Duodenal mucosa (tissue), 2 donors: Measurements from ENCODE around the gene CBFA2T2.

Experiments used
- H3K27ac ChIP-seq: one replicate; pipeline ENCODE4 v1.7.0; 2013; ENCODE audit warnings: low read depth, low read length
- H3K27me3 ChIP-seq, 2 donors: one replicate each; pipeline ENCODE4 v1.7.0; 2013; ENCODE audit warnings: low read length in 2 of 2, control low read depth in 1 of 2; ENCODE audit not compliant: insufficient read depth in 2 of 2, control insufficient read depth in 1 of 2
- H3K36me3 ChIP-seq, 2 donors: one replicate each; pipeline ENCODE4 v1.7.0; 2013; ENCODE audit warnings: low read length in 2 of 2, control low read depth in 1 of 2; ENCODE audit not compliant: insufficient read depth in 2 of 2, control insufficient read depth in 1 of 2
- H3K4me1 ChIP-seq, 2 donors: one replicate each; pipeline ENCODE4 v1.7.0; 2013; ENCODE audit warnings: low read length in 2 of 2, control low read depth in 1 of 2; ENCODE audit not compliant: insufficient read depth in 2 of 2, control insufficient read depth in 1 of 2
- H3K4me3 ChIP-seq, 2 donors: one replicate each; pipeline ENCODE4 v1.7.0; 2013; ENCODE audit warnings: low read length in 2 of 2, low read depth in 1 of 2
- H3K9ac ChIP-seq, 2 donors: one replicate each; pipeline ENCODE4 v1.7.0; 2013; ENCODE audit warnings: low read length in 2 of 2, low read depth in 1 of 2
- H3K9me3 ChIP-seq, 2 donors: one replicate each; pipeline ENCODE4 v1.7.0; 2013; ENCODE audit warnings: low read length in 2 of 2, control low read depth in 1 of 2; ENCODE audit not compliant: control insufficient read depth in 1 of 2

Gene CBFA2T2

GRCh38 chr20:33594743-33595142, 104.8 kb downstream of the CBFA2T2 start:
- no peaks in the 10 kb centered on the region for H3K4me1 ChIP-seq
- no peaks in the 10 kb centered on the region for H3K27me3 ChIP-seq
- no peak overlapping the region for H3K9ac ChIP-seq
- H3K36me3 ChIP-seq = peaks cover 0 to 4% of the 10 kb centered on the region in 2 donors
- no peaks in the 10 kb centered on the region for H3K9me3 ChIP-seq
- H3K4me3 ChIP-seq = no peak overlapping the region
- H3K27ac ChIP-seq = no peak overlapping the region

- Histone ChIP-seq H3K27ac (no peak overlapping the region), H3K27me3 (no peaks in the 10 kb centered on the region), H3K4me1 (peaks cover 6% of the 10 kb centered on the region in 2 donors), H3K9ac (peak overlapping the region in 1 of 2 donors; percentile 12), H3K4me3 (no peak overlapping the region), H3K9me3 (no peaks in the 10 kb centered on the region), H3K36me3 (peaks cover 0 to 8% of the 10 kb centered on the region in 2 donors)
These were observed 110.5 kb downstream of the CBFA2T2 start for GRCh38 chr20:33600414-33600813.

GRCh38 chr20:33600981-33601380, 111.1 kb downstream of the CBFA2T2 start:
- Histone ChIP-seq H3K9ac (no peak overlapping the region), H3K9me3 (no peaks in the 10 kb centered on the region), H3K4me3 (no peak overlapping the region), H3K27ac (no peak overlapping the region), H3K27me3 (no peaks in the 10 kb centered on the region), H3K36me3 (peaks cover 0 to 8% of the 10 kb centered on the region in 2 donors), H3K4me1 (peaks cover 6% of the 10 kb centered on the region in 2 donors)

DNA sequence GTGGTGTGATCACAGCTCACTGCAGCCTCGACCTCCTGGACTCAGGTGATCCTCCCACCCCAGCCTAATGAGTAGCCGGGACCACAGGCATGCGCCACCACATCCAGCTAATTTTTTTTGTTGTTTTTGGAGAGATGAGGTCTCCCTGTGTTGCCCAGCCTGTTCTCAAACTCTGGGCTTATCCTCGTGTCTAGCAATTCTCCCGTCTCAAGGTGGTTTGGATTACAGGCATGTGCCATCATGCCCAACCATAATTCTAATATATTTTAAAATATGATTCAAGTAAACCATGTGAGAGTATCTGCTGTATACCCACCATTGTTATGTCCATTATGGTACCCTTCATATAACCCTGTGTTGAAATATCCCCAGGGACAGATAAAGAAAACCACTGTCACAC, 112.0 kb downstream of the CBFA2T2 start:
- Histone ChIP-seq H3K27ac (no peak overlapping the region), H3K4me3 (no peak overlapping the region), H3K27me3 (no peaks in the 10 kb centered on the region), H3K9me3 (no peaks in the 10 kb centered on the region), H3K4me1 (peaks cover 6% of the 10 kb centered on the region in 2 donors), H3K36me3 (peaks cover 0 to 10% of the 10 kb centered on the region in 2 donors), H3K9ac (no peak overlapping the region)

GRCh38 chr20:33602826-33603590, 113.1 kb downstream of the CBFA2T2 start:
- H3K4me1 ChIP-seq = peaks cover 6% of the 10 kb centered on the region in 2 donors
- peaks cover 6 to 15% of the 10 kb centered on the region in 2 donors for H3K36me3 ChIP-seq
- H3K27me3 ChIP-seq = no peaks in the 10 kb centered on the region
- no peak overlapping the region for H3K27ac ChIP-seq
- no peak overlapping the region for H3K9ac ChIP-seq
- no peaks in the 10 kb centered on the region for H3K9me3 ChIP-seq
- H3K4me3 ChIP-seq = no peak overlapping the region

DNA sequence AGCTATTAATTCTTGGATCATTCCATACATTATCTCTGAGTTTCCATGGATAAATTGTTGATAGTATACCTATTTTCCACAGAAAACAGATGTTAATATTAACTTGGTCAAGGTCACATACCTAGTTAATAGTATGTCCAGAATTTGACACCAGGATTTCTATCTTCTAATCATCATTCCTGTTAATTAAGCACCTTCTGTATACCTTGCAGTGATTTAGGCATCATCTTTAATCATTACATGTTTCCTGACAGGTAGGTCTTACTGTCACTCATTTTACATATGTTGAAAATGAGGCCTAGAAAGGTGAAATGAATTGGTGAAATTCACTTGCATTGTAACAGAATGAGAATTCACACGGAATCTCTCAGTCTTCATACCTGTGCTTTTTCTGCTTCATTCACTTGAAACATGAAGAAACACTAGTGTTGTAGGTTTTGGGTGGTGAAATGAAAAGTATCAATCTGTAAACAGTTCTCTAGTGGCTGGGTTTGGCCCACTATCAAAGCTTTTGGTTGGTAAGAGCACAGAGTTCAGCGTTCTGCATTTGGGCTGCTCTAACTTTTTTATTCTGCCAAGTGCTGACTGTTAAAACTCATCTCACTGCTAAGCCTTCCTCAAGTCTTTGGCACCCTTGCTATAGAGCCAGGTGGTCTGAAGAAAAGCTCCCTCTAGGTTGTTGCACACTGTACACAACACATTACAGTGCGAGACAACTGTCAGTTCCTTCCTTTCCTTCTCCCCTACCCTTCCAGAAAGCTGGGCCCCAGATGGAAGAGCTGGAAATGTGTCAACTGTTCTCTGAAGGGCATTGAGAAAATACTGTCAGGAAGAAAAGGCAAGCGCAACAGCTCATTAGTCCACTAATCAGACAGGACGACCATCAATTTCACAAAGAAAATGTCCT, 114.4 kb downstream of the CBFA2T2 start:
- Histone ChIP-seq H3K27me3 (no peaks in the 10 kb centered on the region), H3K36me3 (peaks cover 6 to 25% of the 10 kb centered on the region in 2 donors), H3K4me3 (no peak overlapping the region), H3K27ac (no peak overlapping the region), H3K4me1 (peaks cover 6% of the 10 kb centered on the region in 2 donors), H3K9ac (no peak overlapping the region), H3K9me3 (no peaks in the 10 kb centered on the region)

- no peak overlapping the region for H3K4me3 ChIP-seq
- no peak overlapping the region for H3K27ac ChIP-seq
- H3K27me3 ChIP-seq = no peaks in the 10 kb centered on the region
- no peak overlapping the region for H3K9ac ChIP-seq
- no peaks in the 10 kb centered on the region for H3K9me3 ChIP-seq
- H3K36me3 ChIP-seq = peaks cover 6 to 29% of the 10 kb centered on the region in 2 donors
- peaks cover 6% of the 10 kb centered on the region in 2 donors for H3K4me1 ChIP-seq
These were observed 115.1 kb downstream of the CBFA2T2 start for GRCh38 chr20:33604991-33605370.

- peaks cover 6% of the 10 kb centered on the region in 2 donors for H3K4me1 ChIP-seq
- no peak overlapping the region for H3K9ac ChIP-seq
- no peak overlapping the region for H3K27ac ChIP-seq
These were observed 116.3 kb downstream of the CBFA2T2 start for GRCh38 chr20:33606118-33606771.

DNA sequence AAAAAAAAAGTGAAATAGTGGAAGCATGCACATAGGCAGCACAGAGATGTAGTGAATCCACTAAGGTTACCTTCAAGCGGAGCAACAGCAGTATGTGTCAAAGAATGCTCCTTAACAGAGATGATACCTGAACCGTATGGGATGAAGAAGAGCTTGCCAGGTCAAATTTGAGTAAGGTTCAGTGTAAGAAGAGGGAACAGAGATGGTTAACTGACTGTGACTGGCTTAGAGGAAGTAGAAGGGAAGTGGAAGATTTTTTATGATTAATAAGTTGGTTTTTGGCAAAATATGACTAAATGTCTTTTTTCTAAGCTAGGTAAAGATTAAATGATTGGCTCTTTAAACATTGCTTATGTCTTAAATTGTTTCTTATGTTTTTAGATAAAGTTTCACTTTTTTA, 119.6 kb downstream of the CBFA2T2 start:
- H3K4me1 ChIP-seq = no peaks in the 10 kb centered on the region
- H3K27me3 ChIP-seq = no peaks in the 10 kb centered on the region
- no peak overlapping the region for H3K9ac ChIP-seq
- H3K9me3 ChIP-seq = no peaks in the 10 kb centered on the region
- no peak overlapping the region for H3K27ac ChIP-seq
- peaks cover 15 to 64% of the 10 kb centered on the region in 2 donors for H3K36me3 ChIP-seq
- no peak overlapping the region for H3K4me3 ChIP-seq

More at GRCh38 chr20:33606118-33606771, 116.3 kb downstream of the CBFA2T2 start:
- Histone ChIP-seq H3K4me3 (no peak overlapping the region), H3K36me3 (peaks cover 13 to 37% of the 10 kb centered on the region in 2 donors), H3K27me3 (no peaks in the 10 kb centered on the region), H3K9me3 (no peaks in the 10 kb centered on the region)
